ENCODE data around the gene FMO3.

FMO3 gene

DNA sequence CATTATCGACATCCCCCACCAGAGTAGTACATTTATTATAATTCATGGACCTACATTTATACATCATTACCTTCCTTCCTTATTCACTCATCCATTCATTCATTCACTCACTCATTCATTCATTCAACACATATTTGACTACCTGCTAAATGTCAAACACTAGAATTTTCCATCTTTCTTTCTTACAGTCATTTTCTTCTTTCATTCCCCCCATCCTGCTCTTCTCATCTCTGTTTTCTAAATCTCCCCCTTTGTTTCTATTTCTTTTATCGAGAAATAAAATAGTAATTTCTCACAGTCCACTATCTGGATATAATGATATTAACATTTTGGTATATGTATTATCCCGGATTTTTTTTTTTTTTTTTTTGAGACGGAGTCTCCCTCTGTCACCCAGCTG lies 27.8 kb upstream of the FMO3 start:
- no peaks in the 10 kb centered on the region for H3K27me3 ChIP-seq (ENCODE audit: insufficient read depth, low read depth, severe bottlenecking)
- H3K36me3 ChIP-seq = no peaks in the 10 kb centered on the region
- no peaks in the 10 kb centered on the region for H3K9me3 ChIP-seq (ENCODE audit: severe bottlenecking)
- DNase-seq = no peak
- no peak overlapping the region for H3K4me3 ChIP-seq (ENCODE audit: low read depth, low read length)
- H3K27ac ChIP-seq = no peak overlapping the region
- TF ChIP-seq CTCF (IDR thresholded peaks at IDR 0.05; ENCODE audit: low read depth, low read length) = no peak

GRCh38 chr1:171075041-171075440 lies 15.7 kb upstream of the FMO3 start:
- H3K4me3 ChIP-seq (ENCODE audit: low read depth, low read length) = no peak overlapping the region
- TF ChIP-seq CTCF (IDR thresholded peaks at IDR 0.05; ENCODE audit: low read depth, low read length) = no peak

DNA sequence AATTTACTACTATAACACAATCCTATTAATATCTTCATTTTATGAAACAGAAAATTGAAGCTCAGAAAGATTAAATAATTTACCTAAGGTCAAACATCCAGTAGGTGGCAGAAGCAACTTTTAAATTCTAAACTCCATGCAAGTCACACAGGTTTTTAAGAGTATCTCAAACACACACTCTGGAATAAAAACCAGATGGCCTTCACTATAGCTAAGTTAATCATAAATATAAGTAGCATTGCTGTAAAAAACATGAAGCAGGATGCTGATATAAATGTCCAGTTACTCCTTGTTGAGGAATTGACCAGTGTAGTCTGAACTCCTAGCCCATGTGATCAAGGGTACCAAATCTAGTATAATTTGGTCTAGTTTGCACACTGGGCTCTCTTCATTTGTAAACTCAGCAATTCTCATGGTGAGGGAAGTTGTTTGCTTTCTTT lies 9.4 kb upstream of the FMO3 start:
- Histone ChIP-seq H3K27me3 (ENCODE audit: insufficient read depth, low read depth, severe bottlenecking) (no peaks in the 10 kb centered on the region), H3K27ac (no peak overlapping the region), H3K9me3 (ENCODE audit: severe bottlenecking) (no peaks in the 10 kb centered on the region), H3K4me3 (ENCODE audit: low read depth, low read length) (no peak overlapping the region), H3K36me3 (no peaks in the 10 kb centered on the region)
- no peak for TF ChIP-seq CTCF (IDR thresholded peaks at IDR 0.05; ENCODE audit: low read depth, low read length)
- no peak for DNase-seq

More at GRCh38 chr1:171075041-171075440, 15.7 kb upstream of the FMO3 start:
- no peaks in the 10 kb centered on the region for H3K36me3 ChIP-seq
- no peak overlapping the region for H3K27ac ChIP-seq
- H3K9me3 ChIP-seq (ENCODE audit: severe bottlenecking) = no peaks in the 10 kb centered on the region
- DNase-seq = no peak
- no peaks in the 10 kb centered on the region for H3K27me3 ChIP-seq (ENCODE audit: insufficient read depth, low read depth, severe bottlenecking)

- no peak for TF ChIP-seq CTCF (IDR thresholded peaks at IDR 0.05; ENCODE audit: low read depth, low read length)
- DNase-seq = no peak
- Histone ChIP-seq H3K27ac (no peak overlapping the region), H3K4me3 (ENCODE audit: low read depth, low read length) (no peak overlapping the region), H3K9me3 (ENCODE audit: severe bottlenecking) (no peaks in the 10 kb centered on the region), H3K27me3 (ENCODE audit: insufficient read depth, low read depth, severe bottlenecking) (no peaks in the 10 kb centered on the region), H3K36me3 (no peaks in the 10 kb centered on the region)
Observed at GRCh38 chr1:171081763-171082201, 8.9 kb upstream of the FMO3 start.

DNA sequence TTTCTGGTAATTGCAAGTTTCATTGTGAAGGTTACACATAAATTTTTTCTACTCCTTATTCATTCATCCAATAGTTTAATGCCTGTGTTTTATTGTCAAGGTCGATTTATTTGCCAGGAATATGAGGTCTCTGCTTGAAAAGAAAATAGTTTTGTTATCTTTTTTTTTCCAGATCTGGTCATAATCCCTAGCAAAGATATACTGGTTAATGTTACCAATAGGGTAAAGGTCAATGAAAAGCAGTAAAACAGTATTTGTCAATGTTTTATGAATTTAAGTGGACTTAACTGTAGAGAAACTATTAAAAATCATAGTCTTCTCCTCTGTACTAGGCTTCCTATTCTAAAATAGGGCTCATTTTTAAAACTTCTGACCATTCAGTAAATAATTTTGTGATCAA lies 8.1 kb upstream of the FMO3 start:
- Histone ChIP-seq H3K4me3 (ENCODE audit: low read depth, low read length) (no peak overlapping the region), H3K36me3 (no peaks in the 10 kb centered on the region), H3K27ac (no peak overlapping the region), H3K27me3 (ENCODE audit: insufficient read depth, low read depth, severe bottlenecking) (no peaks in the 10 kb centered on the region), H3K9me3 (ENCODE audit: severe bottlenecking) (no peaks in the 10 kb centered on the region)
- TF ChIP-seq CTCF (IDR thresholded peaks at IDR 0.05; ENCODE audit: low read depth, low read length) = no peak
- no peak for DNase-seq

DNA sequence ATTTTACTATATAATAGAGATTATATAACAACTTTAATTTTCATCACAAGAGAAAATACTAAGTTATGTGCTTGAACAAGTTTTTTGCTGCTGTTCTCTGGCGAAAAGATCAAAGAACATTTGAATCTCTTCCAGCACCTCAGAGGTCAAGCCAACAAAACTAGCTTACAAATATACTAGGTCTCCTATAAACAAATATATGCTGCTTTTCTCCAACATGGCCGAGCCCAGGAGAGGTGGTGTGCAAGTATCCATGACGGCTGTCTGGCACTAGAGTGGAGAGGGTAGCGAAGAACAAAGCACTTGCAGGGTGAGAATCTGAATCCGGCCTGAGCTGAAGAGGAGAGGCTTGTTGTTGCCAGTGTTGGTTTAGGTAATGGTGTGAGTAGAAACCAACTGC lies 7.5 kb upstream of the FMO3 start:
- H3K4me3 ChIP-seq (ENCODE audit: low read depth, low read length) = no peak overlapping the region
- no peak overlapping the region for H3K27ac ChIP-seq
- no peak for TF ChIP-seq CTCF (IDR thresholded peaks at IDR 0.05; ENCODE audit: low read depth, low read length)
- no peak for DNase-seq
- no peaks in the 10 kb centered on the region for H3K27me3 ChIP-seq (ENCODE audit: insufficient read depth, low read depth, severe bottlenecking)
- H3K36me3 ChIP-seq = no peaks in the 10 kb centered on the region
- no peaks in the 10 kb centered on the region for H3K9me3 ChIP-seq (ENCODE audit: severe bottlenecking)
